H9 (cell line): ENCODE data around the gene ZNF618. TPM values are rescaled to one million over a fixed set of nuclear protein-coding genes. Genes with fewer than 3 reads are reported as not detected.

Experiments
- DNase-seq: peaks from one replicate; pipeline ENCODE4 v3.0.0-alpha.2; 2017
- H2AFZ ChIP-seq: one replicate; pipeline ENCODE4 v1.6.1; 2013; ENCODE audit warnings: mild to moderate bottlenecking, low read length, control low read depth, moderate library complexity
- H2AK5ac ChIP-seq: 2 replicates; pipeline ENCODE4 v1.6.1; 2013; ENCODE audit warnings: low read length, control low read depth, mixed read lengths; ENCODE audit not compliant: insufficient read length
- H2BK120ac ChIP-seq: one replicate; pipeline ENCODE4 v1.6.1; 2013; ENCODE audit warnings: low read depth, mild to moderate bottlenecking, low read length, control low read depth, inconsistent platforms; ENCODE audit not compliant: poor library complexity, severe bottlenecking
- H2BK12ac ChIP-seq: 2 replicates; pipeline ENCODE4 v1.6.1; 2013; ENCODE audit warnings: low read length, control low read depth, mixed read lengths, low read depth; ENCODE audit not compliant: insufficient read length
- H2BK15ac ChIP-seq: 2 replicates; pipeline ENCODE4 v1.6.1; 2013; ENCODE audit warnings: low read depth, low read length, control low read depth
- H2BK20ac ChIP-seq: one replicate; pipeline ENCODE4 v1.6.1; 2013; ENCODE audit warnings: low read depth, mild to moderate bottlenecking, low read length, control low read depth, inconsistent platforms; ENCODE audit not compliant: poor library complexity, severe bottlenecking
- H2BK5ac ChIP-seq: 2 replicates; pipeline ENCODE4 v1.6.1; 2013; ENCODE audit warnings: low read length, control low read depth, mixed read lengths; ENCODE audit not compliant: insufficient read length
- H3K14ac ChIP-seq: 2 replicates; pipeline ENCODE4 v1.6.1; 2013; ENCODE audit warnings: low read length, control low read depth; ENCODE audit not compliant: insufficient read depth
- H3K18ac ChIP-seq: 2 replicates; pipeline ENCODE4 v1.6.1; 2013; ENCODE audit warnings: low read depth, mild to moderate bottlenecking, mixed read lengths, low read length, control low read depth; ENCODE audit not compliant: insufficient read length
- H3K23ac ChIP-seq: 2 replicates; pipeline ENCODE4 v1.6.1; 2013; ENCODE audit warnings: low read length, control low read depth, mixed read lengths, low read depth; ENCODE audit not compliant: insufficient read length
- H3K23me2 ChIP-seq: 2 replicates; pipeline ENCODE4 v1.6.1; 2013; ENCODE audit warnings: low read depth, mild to moderate bottlenecking, mixed read lengths, low read length, control low read depth; ENCODE audit not compliant: insufficient read length, poor library complexity, severe bottlenecking
- H3K27ac ChIP-seq: 2 replicates; pipeline ENCODE4 v1.5.1; 2013; ENCODE audit warnings: low read length, control low read depth, mixed read lengths, low read depth; ENCODE audit not compliant: insufficient read length
- H3K27me3 ChIP-seq: 2 replicates; pipeline ENCODE4 v1.6.1; 2013; ENCODE audit warnings: low read length, control low read depth, inconsistent platforms; ENCODE audit not compliant: insufficient read depth
- H3K4ac ChIP-seq: 2 replicates; pipeline ENCODE4 v1.6.1; 2013; ENCODE audit warnings: low read depth, mild to moderate bottlenecking, control low read depth, inconsistent platforms, low read length, moderate library complexity
- H3K4me1 ChIP-seq: 2 replicates; pipeline ENCODE4 v1.6.1; 2013; ENCODE audit warnings: low read length, control low read depth, inconsistent platforms; ENCODE audit not compliant: insufficient read depth
- H3K4me2 ChIP-seq: 2 replicates; pipeline ENCODE4 v1.6.1; 2013; ENCODE audit warnings: low read length, control low read depth, mixed read lengths; ENCODE audit not compliant: insufficient read length, insufficient read depth
- H3K56ac ChIP-seq: 2 replicates; pipeline ENCODE4 v1.6.1; 2013; ENCODE audit warnings: low read depth, mild to moderate bottlenecking, mixed read lengths, low read length, control low read depth; ENCODE audit not compliant: insufficient read length
- H3K79me1 ChIP-seq: 2 replicates; pipeline ENCODE4 v1.6.1; 2013; ENCODE audit warnings: low read depth, mild to moderate bottlenecking, moderate library complexity, low read length, control low read depth, inconsistent platforms; ENCODE audit not compliant: insufficient read depth, poor library complexity, severe bottlenecking
- H3K79me2 ChIP-seq: 2 replicates; pipeline ENCODE4 v1.6.1; 2013; ENCODE audit warnings: low read length, control low read depth, inconsistent platforms; ENCODE audit not compliant: insufficient read depth
- H3K9ac ChIP-seq: 2 replicates; pipeline ENCODE4 v1.6.1; 2013; ENCODE audit warnings: low read length, control low read depth, mixed read lengths; ENCODE audit not compliant: insufficient read length; ENCODE audit errors: extremely low read depth
- H3K9me3 ChIP-seq: one replicate; pipeline ENCODE4 v1.6.1; 2013; ENCODE audit warnings: low read depth, low read length, inconsistent platforms; ENCODE audit not compliant: control insufficient read depth
- H3T11ph ChIP-seq: one replicate; pipeline ENCODE4 v1.6.1; 2013; ENCODE audit warnings: mild to moderate bottlenecking, low read length, control low read depth, inconsistent platforms
- H4K20me1 ChIP-seq: one replicate; pipeline ENCODE4 v1.6.1; 2013; ENCODE audit not compliant: control insufficient read depth, insufficient read length, insufficient read depth
- H4K5ac ChIP-seq: 2 replicates; pipeline ENCODE4 v1.6.1; 2013; ENCODE audit warnings: low read depth, mild to moderate bottlenecking, mixed read lengths, low read length, control low read depth; ENCODE audit not compliant: insufficient read length
- H4K8ac ChIP-seq: replicated peaks from 2 replicates; pipeline ENCODE4 v1.6.1; 2013; ENCODE audit warnings: low read length, control low read depth, mixed read lengths, low read depth; ENCODE audit not compliant: insufficient read length
- H4K91ac ChIP-seq: 2 replicates; pipeline ENCODE4 v1.6.1; 2013; ENCODE audit warnings: low read depth, mild to moderate bottlenecking, moderate library complexity, mixed read lengths, low read length, control low read depth; ENCODE audit not compliant: insufficient read length
- H3K27ac Mint-ChIP-seq, 3 experiments: 2 replicates in 2 of 3; 3 replicates in 1 of 3; pipeline ENCODE4 v1.8.0; 2020 to 2021; ENCODE audit warnings: mixed read lengths in 3 of 3, mild to moderate bottlenecking in 1 of 3, moderate library complexity in 1 of 3
- H3K27me3 Mint-ChIP-seq: 2 replicates; pipeline ENCODE4 v1.8.0; 2021; ENCODE audit warnings: low read depth, mild to moderate bottlenecking, moderate library complexity, mixed read lengths
- H3K36me3 Mint-ChIP-seq, 3 experiments: 2 replicates in 2 of 3; 3 replicates in 1 of 3; pipeline ENCODE4 v1.8.0; 2020 to 2021; ENCODE audit warnings: low read depth in 3 of 3, mixed read lengths in 3 of 3; ENCODE audit not compliant: insufficient read depth in 1 of 3
- H3K4me1 Mint-ChIP-seq, 2 experiments: 2 replicates each; pipeline ENCODE4 v1.8.0; 2020; ENCODE audit warnings: mixed read lengths in 2 of 2
- H3K4me3 Mint-ChIP-seq, 2 experiments: 2 replicates in 1 of 2; 3 replicates in 1 of 2; pipeline ENCODE4 v1.8.0; 2020 to 2021; ENCODE audit warnings: mild to moderate bottlenecking in 2 of 2, mixed read lengths in 2 of 2, moderate library complexity in 1 of 2
- H3K9me3 Mint-ChIP-seq, 2 experiments: 2 replicates in 1 of 2; 3 replicates in 1 of 2; pipeline ENCODE4 v1.8.0; 2020; ENCODE audit warnings: mild to moderate bottlenecking in 2 of 2, mixed read lengths in 2 of 2, moderate library complexity in 1 of 2
- WGBS: extraction: QIAGEN DNeasy Blood & Tissue Kit; methylation state at CpG from one replicate; pipeline ENCODE4 v1.1.7; 2013; ENCODE audit warnings: missing lambda C conversion rate, low lambda C conversion rate, mixed read lengths; ENCODE audit not compliant: insufficient read length; ENCODE audit errors: extremely low coverage; 5-methylcytosine and 5-hydroxymethylcytosine counted together
- total RNA-seq: library from RNA; stranded (reverse); gene quantifications from 2 replicates; pipeline ENCODE4 v1.2.1, GENCODE V29; 2021
- TF ChIP-seq, protein P1 (sequence below): fragments of 200-600 bp; sonication (generic); conservative IDR thresholded peaks from 3 replicates; pipeline ENCODE4 v1.8.0; 2021; ENCODE audit warnings: antibody characterized with exemption, mild to moderate bottlenecking

Gene ZNF618
- total RNA-seq, 1 experiment from 2014 or later = 13.6 TPM

GRCh38 chr9:114060070-114060469 is 184.0 kb downstream of the ZNF618 start:
- Histone ChIP-seq H2BK15ac (no peak overlapping the region), H3K14ac (no peak overlapping the region; the same call in 1 of the 2 replicates), H3T11ph (no peak overlapping the region), H4K8ac (no peak overlapping the region), H2BK5ac (no peak overlapping the region), H3K27ac (no peak overlapping the region), H3K79me1 (no peaks in the 10 kb centered on the region), H3K4me1 (no peaks in the 10 kb centered on the region), H2BK12ac (no peak overlapping the region), H4K5ac (no peak overlapping the region), H4K20me1 (no peaks in the 10 kb centered on the region), H4K91ac (no peak overlapping the region), H3K18ac (no peak overlapping the region), H3K79me2 (no peaks in the 10 kb centered on the region), H3K23me2 (no peaks in the 10 kb centered on the region), H3K9me3 (no peaks in the 10 kb centered on the region), H2AK5ac (no peak overlapping the region), H3K9ac (no peak overlapping the region), H3K4ac (no peak overlapping the region), H2BK120ac (no peak overlapping the region), H3K23ac (no peak overlapping the region), H3K4me2 (no peak overlapping the region), H3K56ac (no peak overlapping the region), H2BK20ac (no peak overlapping the region), H2AFZ (no peak overlapping the region), H3K27me3 (no peaks in the 10 kb centered on the region)
- Mint-ChIP-seq H3K27me3 (peaks cover 8% of the 10 kb centered on the region; the same call in 1 of the 2 replicates), H3K36me3 (peaks cover 0 to 17% (median 3%) of the 10 kb centered on the region in 3 experiments; a peak in 4 of 7 replicates), H3K4me3 (no peak overlapping the region), H3K4me1 (peaks cover 2 to 11% of the 10 kb centered on the region in 2 experiments), H3K9me3 (no peaks in the 10 kb centered on the region; a peak in 1 of 5 replicates), H3K27ac (no peak overlapping the region)
- no peak for DNase-seq
- TF ChIP-seq, protein P1, sequence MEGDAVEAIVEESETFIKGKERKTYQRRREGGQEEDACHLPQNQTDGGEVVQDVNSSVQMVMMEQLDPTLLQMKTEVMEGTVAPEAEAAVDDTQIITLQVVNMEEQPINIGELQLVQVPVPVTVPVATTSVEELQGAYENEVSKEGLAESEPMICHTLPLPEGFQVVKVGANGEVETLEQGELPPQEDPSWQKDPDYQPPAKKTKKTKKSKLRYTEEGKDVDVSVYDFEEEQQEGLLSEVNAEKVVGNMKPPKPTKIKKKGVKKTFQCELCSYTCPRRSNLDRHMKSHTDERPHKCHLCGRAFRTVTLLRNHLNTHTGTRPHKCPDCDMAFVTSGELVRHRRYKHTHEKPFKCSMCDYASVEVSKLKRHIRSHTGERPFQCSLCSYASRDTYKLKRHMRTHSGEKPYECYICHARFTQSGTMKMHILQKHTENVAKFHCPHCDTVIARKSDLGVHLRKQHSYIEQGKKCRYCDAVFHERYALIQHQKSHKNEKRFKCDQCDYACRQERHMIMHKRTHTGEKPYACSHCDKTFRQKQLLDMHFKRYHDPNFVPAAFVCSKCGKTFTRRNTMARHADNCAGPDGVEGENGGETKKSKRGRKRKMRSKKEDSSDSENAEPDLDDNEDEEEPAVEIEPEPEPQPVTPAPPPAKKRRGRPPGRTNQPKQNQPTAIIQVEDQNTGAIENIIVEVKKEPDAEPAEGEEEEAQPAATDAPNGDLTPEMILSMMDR = no peak
- no CpG with 5 or more reads among the region's 8 CpGs for WGBS
